ENCODE data around the gene CERS4.
"Not testable (repeated sequence)": the region's sequence is repeated elsewhere in the genome, so short reads cannot be mapped to it uniquely, and the experiment has no call there.

DNA sequence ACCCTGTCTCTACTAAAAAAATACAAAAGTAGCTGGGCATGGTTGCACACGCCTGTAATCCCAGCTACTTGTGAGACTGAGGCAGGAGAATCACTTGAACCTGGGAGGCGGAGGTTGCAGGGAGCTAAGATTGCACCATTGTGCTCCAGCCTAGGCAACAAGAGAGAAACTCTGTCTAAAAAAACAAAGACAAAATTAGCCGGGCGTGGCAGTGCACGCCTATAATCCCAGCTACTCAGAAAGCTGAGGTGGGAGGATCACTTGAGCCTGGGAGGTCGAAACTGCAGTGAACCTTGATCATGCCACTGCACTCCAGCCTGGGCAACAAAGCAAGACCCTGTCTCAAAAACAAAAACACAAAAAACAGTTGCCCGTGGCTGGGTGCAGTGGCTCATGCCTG, 14.3 kb downstream of the CERS4 start:
- TF ChIP-seq POLR2A, POLR2AphosphoS5 (IDR thresholded peaks at IDR 0.05; ENCODE audit: low read depth, low read length): not testable (repeated sequence)
